Measurements from ENCODE around the gene FKBP1B. TPM values are rescaled to one million over a fixed set of nuclear protein-coding genes. Genes with fewer than 3 reads are reported as not detected.
A peak's percentile ranks its signal among the peaks of the same experiment; 100 is the strongest.
"Not testable (repeated sequence)": the region's sequence is repeated elsewhere in the genome, so short reads cannot be mapped to it uniquely, and the experiment has no call there.

FKBP1B gene
- total RNA-seq, 1 experiment from 2014 or later, result 5.2 TPM

DNA sequence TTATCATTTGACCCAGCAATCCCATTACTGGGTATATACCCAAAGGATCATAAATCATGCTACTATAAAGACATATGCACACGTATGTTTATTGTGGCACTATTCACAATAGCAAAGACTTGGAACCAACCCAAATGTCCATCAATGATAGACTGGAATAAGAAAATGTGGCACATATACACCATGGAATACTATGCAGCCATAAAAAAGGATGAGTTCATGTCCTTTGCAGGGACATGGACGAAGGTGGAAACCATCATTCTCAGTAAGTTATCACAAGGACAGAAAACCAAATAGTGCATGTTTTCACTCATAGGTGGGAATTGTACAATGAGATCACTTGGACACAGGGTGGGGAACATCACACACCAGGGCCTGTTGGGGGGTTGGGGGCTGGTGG lies 51.2 kb downstream of the FKBP1B start:
- not testable (repeated sequence) for DNase-seq (ENCODE audit: low spot score)

DNA sequence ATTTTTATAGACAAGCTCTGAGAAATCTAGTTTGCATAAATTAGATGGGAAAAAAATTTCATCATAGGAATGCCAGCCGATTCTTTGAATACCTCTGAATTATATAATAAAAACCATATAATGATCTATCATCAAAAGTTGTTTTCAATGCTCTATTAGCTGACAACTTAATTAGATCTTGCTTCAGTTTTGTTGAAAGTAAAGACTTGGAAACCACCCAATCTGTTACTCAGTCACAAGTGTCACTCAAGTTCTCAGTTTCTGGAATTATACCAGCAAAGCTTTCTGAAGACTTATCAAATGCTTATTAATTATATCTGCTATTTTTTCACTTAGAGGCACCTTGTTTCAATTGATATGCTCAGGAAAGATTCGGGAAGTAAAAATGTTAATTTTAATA lies 52.5 kb downstream of the FKBP1B start:
- no peak for DNase-seq (ENCODE audit: low spot score)

DNA sequence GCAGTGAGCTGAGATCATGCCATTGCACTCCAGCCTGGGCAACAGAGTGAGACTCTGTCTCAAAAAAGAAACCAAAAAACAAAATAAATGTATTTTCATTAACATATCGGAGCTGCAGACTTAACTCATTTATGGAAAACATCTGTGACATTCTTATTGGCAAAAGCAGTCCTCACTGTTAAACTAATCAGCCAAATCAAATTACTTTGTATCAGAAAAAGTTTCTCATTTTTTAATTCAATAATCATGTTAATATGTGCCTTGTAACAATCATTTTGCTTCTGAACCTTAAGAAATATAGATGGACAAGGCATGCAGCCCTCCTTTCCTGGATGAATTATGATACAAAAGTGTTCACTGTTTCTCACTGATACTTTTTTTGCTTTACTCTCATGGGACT lies 53.1 kb downstream of the FKBP1B start:
- no peak for DNase-seq (ENCODE audit: low spot score)

DNA sequence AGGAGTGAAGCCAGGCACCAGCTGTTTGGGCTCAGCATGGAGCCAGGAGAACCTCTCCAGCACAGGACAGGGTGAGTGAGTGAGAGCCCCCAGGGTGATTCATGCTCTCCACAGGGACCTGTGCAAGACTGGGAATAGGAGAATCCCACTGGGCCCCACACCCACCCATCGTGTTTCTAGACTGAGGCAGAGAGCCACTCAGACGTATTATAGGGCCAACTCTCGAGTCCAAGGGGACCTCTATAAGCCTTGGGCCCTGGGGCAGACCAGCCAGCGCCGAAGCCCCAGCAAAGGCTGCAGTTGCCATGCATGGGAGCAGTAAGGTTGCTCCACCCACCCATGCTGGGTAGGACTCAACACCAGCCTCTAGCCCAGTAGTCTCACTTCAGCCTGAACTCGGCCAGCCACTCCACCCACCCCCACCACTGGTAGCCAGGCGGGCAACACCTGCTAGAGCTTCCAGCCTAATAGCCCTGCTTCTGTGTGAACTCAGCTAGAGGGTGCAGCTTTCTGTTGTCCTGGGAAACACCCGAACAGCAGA lies 54.6 kb downstream of the FKBP1B start:
- no peak for DNase-seq (ENCODE audit: low spot score)

DNA sequence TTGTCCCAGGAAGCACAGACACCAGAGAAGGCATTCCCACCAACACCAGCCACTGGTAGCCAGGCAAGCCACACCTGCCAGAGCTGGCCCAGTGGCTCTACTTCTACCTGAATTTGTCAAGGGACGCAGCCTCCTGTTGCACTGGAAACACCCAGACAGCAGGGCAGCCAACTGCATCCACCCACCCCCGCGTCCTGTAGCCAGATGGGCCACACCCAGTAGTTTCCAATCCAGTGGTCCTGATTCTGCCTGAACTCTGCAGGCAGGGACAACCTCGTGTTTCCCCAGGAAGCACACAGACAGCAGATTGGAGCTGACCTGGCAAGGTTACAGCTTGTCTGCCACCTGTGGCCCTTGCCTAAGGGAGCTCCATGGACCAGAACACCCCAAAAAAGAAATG lies 55.4 kb downstream of the FKBP1B start:
- DNase-seq (ENCODE audit: low spot score), result no peak

DNA sequence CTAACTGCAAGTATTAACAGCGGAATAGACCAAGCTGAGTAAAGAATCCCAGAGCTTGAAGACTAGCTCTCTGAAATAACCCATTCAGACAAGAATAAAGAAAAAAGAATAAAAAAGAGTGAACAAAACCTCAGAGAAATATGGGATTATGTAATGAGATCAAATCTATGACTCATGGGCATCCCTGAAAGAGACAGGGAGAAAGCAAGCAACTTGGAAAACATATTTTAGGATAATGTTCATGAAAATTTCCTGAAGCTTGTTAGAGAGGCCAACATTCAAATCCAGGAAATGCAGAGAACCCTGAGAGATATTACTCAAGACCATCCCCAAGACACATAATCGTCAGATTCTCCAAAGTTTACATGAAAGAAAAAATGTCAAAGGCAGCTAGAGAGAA lies 56.3 kb downstream of the FKBP1B start:
- no peak for DNase-seq (ENCODE audit: low spot score)

DNA sequence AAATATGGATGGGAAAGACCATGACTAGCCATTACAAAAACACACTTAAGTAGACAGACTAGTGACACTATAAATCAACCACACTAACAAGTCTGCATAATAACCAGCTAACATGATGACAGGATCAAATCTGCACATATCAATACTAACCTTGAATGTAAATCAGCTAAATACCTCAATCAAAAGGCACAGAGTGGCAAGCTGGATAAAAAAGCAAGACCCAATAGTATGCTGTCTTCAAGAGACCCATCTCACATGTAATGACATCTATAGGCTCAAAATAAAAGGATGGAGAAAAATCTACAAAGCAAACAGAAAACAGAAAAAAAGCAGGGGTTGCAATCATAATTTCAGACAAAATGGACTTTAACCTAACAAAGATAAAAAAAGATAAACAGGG lies 57.2 kb downstream of the FKBP1B start:
- no peak for DNase-seq (ENCODE audit: low spot score)

DNA sequence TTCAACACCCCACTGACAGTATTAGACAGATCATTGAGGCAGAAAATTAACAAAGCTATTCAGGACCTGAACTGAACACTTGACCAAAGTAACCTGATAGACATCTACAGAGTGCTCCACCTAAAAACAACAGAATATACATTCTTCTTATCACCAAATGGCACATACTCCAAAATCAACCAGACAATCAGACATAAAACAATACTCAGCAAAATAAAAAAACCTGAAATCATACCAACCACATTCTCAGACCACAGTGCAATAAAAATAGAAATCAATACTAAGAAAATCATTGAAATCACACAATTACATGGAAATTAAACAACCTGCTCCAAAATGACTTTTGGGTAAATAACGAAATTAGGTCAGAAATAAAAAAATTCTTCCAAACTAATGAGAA lies 57.8 kb downstream of the FKBP1B start:
- no peak for DNase-seq (ENCODE audit: low spot score)

DNA sequence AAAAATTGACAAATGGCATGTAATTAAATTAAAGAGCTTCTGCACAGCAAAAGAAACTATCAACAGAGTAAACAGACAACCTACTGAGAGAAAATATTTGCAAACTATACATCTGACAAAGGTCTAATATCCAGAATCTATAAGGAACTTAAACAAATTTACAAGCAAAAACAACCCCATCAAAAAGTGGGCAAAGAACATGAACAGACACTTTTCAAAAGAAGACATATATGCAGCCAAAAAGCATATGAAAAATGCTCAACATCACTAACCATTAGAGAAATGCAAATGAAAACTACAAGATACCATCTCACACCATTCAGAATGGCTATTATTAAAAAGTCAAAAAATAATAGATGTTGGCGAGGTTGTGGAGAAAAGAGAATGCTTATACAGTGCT lies 59.9 kb downstream of the FKBP1B start:
- not testable (repeated sequence) for DNase-seq (ENCODE audit: low spot score)

DNA sequence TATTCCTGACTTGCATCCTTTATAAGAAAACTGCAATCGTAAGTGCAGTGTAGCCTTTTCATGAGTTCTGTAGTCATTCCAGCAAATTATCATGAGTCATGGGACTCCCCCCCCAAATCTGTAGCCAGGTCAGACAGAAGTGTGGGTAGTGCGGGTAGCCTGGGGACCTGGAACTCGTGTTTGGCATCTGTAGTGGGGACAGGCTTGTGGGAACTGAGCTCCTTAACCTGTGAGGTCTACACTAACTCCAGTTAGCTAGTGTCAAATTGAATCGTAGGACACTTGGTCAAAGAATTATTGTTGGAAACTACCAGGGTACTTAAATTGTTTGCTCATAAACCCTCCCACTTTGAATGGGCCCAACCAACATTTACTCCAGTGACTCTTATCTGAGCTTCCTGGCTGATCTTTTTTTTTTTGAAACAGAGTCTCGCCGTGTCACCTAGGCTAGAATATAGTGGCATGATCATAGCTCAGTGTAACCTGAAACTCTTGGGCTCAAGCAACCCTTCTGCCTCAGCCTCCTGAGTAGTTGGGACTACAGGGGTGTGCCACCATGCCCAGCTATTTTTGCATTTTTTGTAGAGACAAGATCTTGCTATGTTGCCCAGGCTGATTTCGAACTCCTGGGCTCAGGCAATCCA lies 61.2 kb downstream of the FKBP1B start:
- no peak for DNase-seq (ENCODE audit: low spot score)

DNA sequence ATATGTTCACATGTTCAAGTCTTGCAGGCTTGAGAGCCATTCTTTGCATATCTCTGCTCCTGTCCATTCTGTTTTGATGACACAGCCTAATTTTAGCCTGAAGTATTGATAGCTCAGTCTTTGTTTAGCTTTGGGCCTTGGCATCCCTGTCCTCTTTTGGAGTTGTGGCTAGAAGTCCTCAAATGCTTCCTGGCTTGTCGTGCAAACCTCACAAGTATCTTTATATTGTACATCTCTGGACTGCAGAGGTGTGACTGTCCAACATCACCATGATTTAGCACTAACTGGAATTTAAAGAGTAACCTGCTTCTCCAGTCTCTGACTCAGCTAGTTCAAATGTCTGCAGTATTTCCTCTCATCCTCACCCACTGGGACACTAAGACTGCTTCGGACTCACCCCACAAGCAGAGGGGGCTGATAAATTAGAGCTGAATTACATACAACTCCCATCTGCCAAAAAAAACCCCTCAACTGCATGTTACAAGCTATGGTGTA lies 61.9 kb downstream of the FKBP1B start:
- DNase-seq (ENCODE audit: low spot score), result peak; percentile 59

Other genes starting within 250 kb of the FKBP1B start
- 13.7 and 17.2 TPM in 2 replicates for gene ATAD2B, start 122.6 kb upstream of the FKBP1B start, total RNA-seq (2014; rRNA removed; shearing (Covaris generic))
- 35.9 and 36.5 TPM in 2 replicates for gene UBXN2A, start 109.3 kb upstream of the FKBP1B start, total RNA-seq (2014; rRNA removed; shearing (Covaris generic))
- 0.24 TPM in 1 of 2 replicates, not detected in the other for gene MFSD2B, start 39.7 kb upstream of the FKBP1B start, total RNA-seq (2014; rRNA removed; shearing (Covaris generic))
- gene WDCP, start 2.4 kb upstream of the FKBP1B start, total RNA-seq (2014; rRNA removed; shearing (Covaris generic)), result 10.7 and 14.7 TPM in 2 replicates
- gene SF3B6, start 26.6 kb downstream of the FKBP1B start, total RNA-seq (2014; rRNA removed; shearing (Covaris generic)), result 338 and 380 TPM in 2 replicates
- gene TP53I3, start 35.1 kb downstream of the FKBP1B start, total RNA-seq (2014; rRNA removed; shearing (Covaris generic)), result 64.3 and 69.3 TPM in 2 replicates
- gene PFN4, start 73.6 kb downstream of the FKBP1B start, total RNA-seq (2014; rRNA removed; shearing (Covaris generic)), result 0.40 and 2.3 TPM in 2 replicates
- gene FAM228B, start 73.7 kb downstream of the FKBP1B start, total RNA-seq (2014; rRNA removed; shearing (Covaris generic)), result 5.9 and 8.6 TPM in 2 replicates
- not detected in 2 replicates for gene FAM228A, start 125.3 kb downstream of the FKBP1B start, total RNA-seq (2014; rRNA removed; shearing (Covaris generic))

All from A172 (cell line).